OCI-LY7 (cell line): ENCODE measurements around the gene BAIAP2. TPM values are rescaled to one million over a fixed set of nuclear protein-coding genes. Genes with fewer than 3 reads are reported as not detected.

Source experiments
- BruUV-seq: library from RNA; stranded (reverse); fragments of 400-500 nt; replicated peaks from 2 replicates; lab custom pipeline; 2021; lab: Mats Ljungman, UMichigan
- CTCF ChIA-PET: fragments of 300-600 bp; sonication (Branson Sonifier 250); formaldehyde crosslinking; loops from one replicate; lab custom pipeline; 2022; ENCODE audit warnings: antibody characterized with exemption; ENCODE audit not compliant: unreplicated experiment; lab: Charles Lee
- POLR2A ChIA-PET: fragments of 300-600 bp; sonication (Branson Sonifier 250); formaldehyde crosslinking; loops from one replicate; lab custom pipeline; 2022; ENCODE audit warnings: antibody characterized with exemption; lab: Charles Lee
- DNase-seq: peaks from one replicate; pipeline ENCODE4 v3.0.0-alpha.2; 2015; ENCODE audit warnings: low spot score
- H2AFZ ChIP-seq: fragments of 200-600 bp; sonication (generic), shearing (Covaris generic); 2 replicates; pipeline ENCODE4 v1.6.1; 2014; ENCODE audit warnings: mild to moderate bottlenecking, antibody characterized with exemption, low read length, moderate library complexity
- H3K27ac ChIP-seq: fragments of 200-600 bp; sonication (generic); 2 replicates; pipeline ENCODE4 v1.5.1; 2014; ENCODE audit warnings: mixed run types, low read depth, mild to moderate bottlenecking, moderate library complexity, low read length, inconsistent platforms; ENCODE audit not compliant: poor library complexity, severe bottlenecking
- H3K36me3 ChIP-seq: fragments of 200-600 bp; sonication (generic); 2 replicates; pipeline ENCODE4 v1.6.1; 2014; ENCODE audit warnings: mild to moderate bottlenecking, antibody characterized with exemption, low read length, moderate library complexity, mixed read lengths; ENCODE audit not compliant: insufficient read depth
- H3K4me1 ChIP-seq: fragments of 200-600 bp; sonication (generic); 2 replicates; pipeline ENCODE4 v1.5.1; 2014; ENCODE audit warnings: mild to moderate bottlenecking, low read length; ENCODE audit not compliant: insufficient read depth, poor library complexity, severe bottlenecking
- H3K4me2 ChIP-seq: fragments of 200-600 bp; sonication (generic); 2 replicates; pipeline ENCODE4 v1.6.1; 2014; ENCODE audit warnings: mild to moderate bottlenecking, low read length
- H3K4me3 ChIP-seq: fragments of 200-600 bp; sonication (generic); 2 replicates; pipeline ENCODE4 v1.5.1; 2014; ENCODE audit warnings: mild to moderate bottlenecking, low read depth, low read length; ENCODE audit not compliant: poor library complexity, severe bottlenecking
- H3K79me2 ChIP-seq: fragments of 200-600 bp; sonication (generic); 2 replicates; pipeline ENCODE4 v1.6.1; 2016; ENCODE audit warnings: low read depth, mild to moderate bottlenecking, low read length, moderate library complexity, mixed read lengths; ENCODE audit not compliant: insufficient read depth
- H3K9me2 ChIP-seq: fragments of 200-600 bp; sonication (generic); 2 replicates; pipeline ENCODE4 v1.6.1; 2016; ENCODE audit warnings: mild to moderate bottlenecking, low read length, mixed read lengths; ENCODE audit not compliant: insufficient read depth
- H3K9me3 ChIP-seq: fragments of 200-600 bp; sonication (generic); 2 replicates; pipeline ENCODE4 v1.6.1; 2014; ENCODE audit warnings: mild to moderate bottlenecking, mixed run types, low read length, mixed read lengths
- H4K20me1 ChIP-seq: fragments of 200-600 bp; sonication (generic); 2 replicates; pipeline ENCODE4 v1.6.1; 2014; ENCODE audit warnings: mild to moderate bottlenecking, antibody characterized with exemption, low read length, moderate library complexity, mixed read lengths; ENCODE audit not compliant: insufficient read depth
- EZH2phosphoT487 ChIP-seq: fragments of 200-600 bp; sonication (generic); IDR thresholded peaks from 2 replicates; pipeline ENCODE4 v1.6.1; 2018; ENCODE audit warnings: low read depth, borderline replicate concordance, mild to moderate bottlenecking, mixed run types, antibody characterized with exemption, low read length, moderate library complexity, mixed read lengths
- intact Hi-C: fragments of 100-400 bp; cut with micrococcal nuclease; formaldehyde crosslinking; loops from one replicate; pipeline ENCODE4 v1.10.0; 2022; ENCODE audit not compliant: unreplicated experiment
- total RNA-seq, 2 experiments: library from RNA; depleted of rRNA in 1 of 2; stranded (reverse); fragments of >200 nt in 1 of 2; shearing (Covaris generic) in 1 of 2; gene quantifications; 2 replicates each; pipeline ENCODE4 v1.2.3, GENCODE V29; 2014 to 2022
- TF ChIP-seq, protein P1 (sequence below): fragments of 200-600 bp; sonication (generic); conservative IDR thresholded peaks from 2 replicates; pipeline ENCODE4 v1.5.1; 2014; ENCODE audit warnings: mild to moderate bottlenecking, antibody characterized with exemption, low read length, moderate library complexity, mixed read lengths

BAIAP2 gene
- total RNA-seq, 2 experiments from 2014 or later: 2.1 to 2.3 TPM

DNA sequence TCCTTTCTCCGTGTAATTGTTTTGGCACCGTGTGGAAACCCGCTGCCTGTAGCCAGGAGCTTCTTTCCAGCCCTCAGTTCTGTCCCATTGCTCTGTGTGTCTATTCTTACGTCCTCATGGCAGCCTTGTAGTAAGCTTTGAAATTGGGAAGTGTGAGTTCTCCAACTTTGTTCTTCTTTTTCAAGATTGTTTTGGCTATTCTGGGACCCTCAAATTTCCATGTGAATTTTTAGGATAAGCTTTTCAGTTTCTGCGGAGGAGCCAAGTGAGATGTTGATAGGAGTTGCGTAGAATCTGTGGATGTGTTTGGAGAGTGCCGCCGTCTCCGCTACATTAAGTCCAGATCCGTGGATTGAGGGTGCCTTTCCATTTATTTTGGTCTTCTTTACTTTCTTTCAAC, 28.1 kb upstream of the BAIAP2 start:
- no peaks in the 10 kb centered on the region for H3K36me3 ChIP-seq
- H3K9me3 ChIP-seq: peaks cover 10% of the 10 kb centered on the region; the same call in 1 of the 2 replicates
- BruUV-seq: no TSS peak
- intact Hi-C loops: no loop called here
- H4K20me1 ChIP-seq: no peaks in the 10 kb centered on the region
- no peak overlapping the region for H3K4me2 ChIP-seq
- no peaks in the 10 kb centered on the region for H3K9me2 ChIP-seq
- no peak overlapping the region for H3K27ac ChIP-seq
- no peak overlapping the region for H3K4me3 ChIP-seq
- no peak for DNase-seq
- ChIA-PET CTCF (no interaction called here), POLR2A (no interaction called here)
- TF ChIP-seq, protein P1, sequence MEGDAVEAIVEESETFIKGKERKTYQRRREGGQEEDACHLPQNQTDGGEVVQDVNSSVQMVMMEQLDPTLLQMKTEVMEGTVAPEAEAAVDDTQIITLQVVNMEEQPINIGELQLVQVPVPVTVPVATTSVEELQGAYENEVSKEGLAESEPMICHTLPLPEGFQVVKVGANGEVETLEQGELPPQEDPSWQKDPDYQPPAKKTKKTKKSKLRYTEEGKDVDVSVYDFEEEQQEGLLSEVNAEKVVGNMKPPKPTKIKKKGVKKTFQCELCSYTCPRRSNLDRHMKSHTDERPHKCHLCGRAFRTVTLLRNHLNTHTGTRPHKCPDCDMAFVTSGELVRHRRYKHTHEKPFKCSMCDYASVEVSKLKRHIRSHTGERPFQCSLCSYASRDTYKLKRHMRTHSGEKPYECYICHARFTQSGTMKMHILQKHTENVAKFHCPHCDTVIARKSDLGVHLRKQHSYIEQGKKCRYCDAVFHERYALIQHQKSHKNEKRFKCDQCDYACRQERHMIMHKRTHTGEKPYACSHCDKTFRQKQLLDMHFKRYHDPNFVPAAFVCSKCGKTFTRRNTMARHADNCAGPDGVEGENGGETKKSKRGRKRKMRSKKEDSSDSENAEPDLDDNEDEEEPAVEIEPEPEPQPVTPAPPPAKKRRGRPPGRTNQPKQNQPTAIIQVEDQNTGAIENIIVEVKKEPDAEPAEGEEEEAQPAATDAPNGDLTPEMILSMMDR: no peak
- no peak for TF ChIP-seq EZH2phosphoT487
- no peaks in the 10 kb centered on the region for H3K4me1 ChIP-seq
- H3K79me2 ChIP-seq: no peaks in the 10 kb centered on the region
- no peak overlapping the region for H2AFZ ChIP-seq

DNA sequence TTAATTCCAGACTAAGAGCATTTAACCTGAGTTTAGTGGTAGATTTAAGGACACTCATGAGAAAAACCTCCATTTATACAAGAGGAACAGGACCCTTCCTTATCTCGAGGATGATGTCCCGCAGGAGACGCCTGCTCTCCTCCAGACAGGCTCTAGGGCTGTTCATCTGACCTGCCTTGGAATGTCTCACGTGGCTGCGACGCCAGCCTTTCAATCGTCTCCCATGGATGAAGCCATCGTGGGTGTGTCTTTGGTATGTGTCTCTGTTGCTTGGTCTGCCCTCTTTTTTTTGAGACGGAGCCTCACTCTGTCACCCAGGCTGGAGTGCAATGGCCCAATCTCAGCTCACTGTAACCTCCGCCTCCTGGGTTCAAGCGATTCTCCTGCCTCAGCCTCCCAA, 26.8 kb upstream of the BAIAP2 start:
- H3K79me2 ChIP-seq: no peaks in the 10 kb centered on the region
- intact Hi-C loops: no loop called here
- no peak overlapping the region for H3K4me2 ChIP-seq
- no peaks in the 10 kb centered on the region for H3K9me2 ChIP-seq
- no peak overlapping the region for H2AFZ ChIP-seq
- no peaks in the 10 kb centered on the region for H4K20me1 ChIP-seq
- DNase-seq: no peak
- H3K4me1 ChIP-seq: no peaks in the 10 kb centered on the region
- peaks cover 10% of the 10 kb centered on the region; the same call in 1 of the 2 replicates for H3K9me3 ChIP-seq
- ChIA-PET CTCF (no interaction called here), POLR2A (no interaction called here)
- BruUV-seq: no TSS peak
- H3K4me3 ChIP-seq: no peak overlapping the region
- no peak overlapping the region for H3K27ac ChIP-seq
- no peak for TF ChIP-seq EZH2phosphoT487
- TF ChIP-seq, protein P1: no peak
- H3K36me3 ChIP-seq: no peaks in the 10 kb centered on the region

DNA sequence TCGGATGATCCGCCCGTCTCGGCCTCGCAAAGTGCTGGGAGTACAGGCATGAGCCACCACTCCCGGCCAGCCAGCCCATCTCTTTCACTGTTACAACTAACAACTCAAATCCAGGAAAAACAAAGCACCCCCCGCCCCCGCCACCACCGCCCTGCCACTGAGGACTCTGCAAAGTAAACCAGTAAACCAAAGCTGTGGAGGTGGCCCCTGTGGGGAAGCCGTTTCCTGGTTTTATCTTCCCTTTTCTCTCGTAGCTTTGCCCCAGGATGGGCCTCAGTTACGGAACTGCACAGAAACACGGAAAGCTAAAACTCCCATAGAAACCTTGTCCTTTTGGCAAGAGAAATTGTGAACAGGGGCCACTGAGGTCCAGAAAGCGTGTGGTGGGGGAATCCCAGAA, 25.8 kb upstream of the BAIAP2 start:
- no TSS peak for BruUV-seq
- POLR2A ChIA-PET: interaction anchor here (0.6 kb wide), 1 partner anchor 1908 kb away, joined by 3 read pairs; no protein-coding TSS in a partner anchor
- no peak overlapping the region for H3K4me3 ChIP-seq

More for the DNA sequence above, 25.8 kb upstream of the BAIAP2 start:
- DNase-seq: no peak
- H3K9me2 ChIP-seq: no peaks in the 10 kb centered on the region
- no peaks in the 10 kb centered on the region for H3K4me1 ChIP-seq
- no peak overlapping the region for H2AFZ ChIP-seq
- CTCF ChIA-PET: no interaction called here
- H3K79me2 ChIP-seq: no peaks in the 10 kb centered on the region
- intact Hi-C loops: no loop called here
- no peaks in the 10 kb centered on the region for H4K20me1 ChIP-seq
- no peak overlapping the region for H3K4me2 ChIP-seq
- no peaks in the 10 kb centered on the region for H3K36me3 ChIP-seq
- no peak overlapping the region for H3K27ac ChIP-seq
- TF ChIP-seq EZH2phosphoT487: no peak
- TF ChIP-seq, protein P1: no peak
- peaks cover 10% of the 10 kb centered on the region; the same call in 1 of the 2 replicates for H3K9me3 ChIP-seq
